ENCODE results near the gene DTNBP1. TPM values are rescaled to one million over a fixed set of nuclear protein-coding genes. Genes with fewer than 3 reads are reported as not detected.
A peak's percentile ranks its signal among the peaks of the same experiment; 100 is the strongest.

The DTNBP1 gene
- total RNA-seq, 1 experiment from 2014 or later, result 1.6 TPM

GRCh38 chr6:15481390-15482291 is 181.2 kb downstream of the DTNBP1 start:
- DNase-seq (ENCODE audit: low spot score), result no peak

GRCh38 chr6:15480525-15480924 is 182.3 kb downstream of the DTNBP1 start:
- DNase-seq (ENCODE audit: low spot score), result no peak

GRCh38 chr6:15479761-15480160 is 183.1 kb downstream of the DTNBP1 start:
- peak; percentile 48 for DNase-seq (ENCODE audit: low spot score)

GRCh38 chr6:15477746-15478145 is 185.1 kb downstream of the DTNBP1 start:
- DNase-seq (ENCODE audit: low spot score), result no peak

GRCh38 chr6:15476631-15477380 is 186.0 kb downstream of the DTNBP1 start:
- DNase-seq (ENCODE audit: low spot score), result no peak

GRCh38 chr6:15475872-15476271 is 187.0 kb downstream of the DTNBP1 start:
- DNase-seq (ENCODE audit: low spot score), result no peak

- DNase-seq (ENCODE audit: low spot score), result no peak
Measured at GRCh38 chr6:15475261-15475660, 187.6 kb downstream of the DTNBP1 start.

- DNase-seq (ENCODE audit: low spot score), result no peak
Measured at GRCh38 chr6:15474196-15474595, 188.6 kb downstream of the DTNBP1 start.

- DNase-seq (ENCODE audit: low spot score), result no peak
Measured at GRCh38 chr6:15473741-15474161, 189.1 kb downstream of the DTNBP1 start.

- no peak for DNase-seq (ENCODE audit: low spot score)
Measured at GRCh38 chr6:15473174-15473573, 189.7 kb downstream of the DTNBP1 start.

All from A172 (cell line).